ENCODE measurements around the gene PARD3B. TPM values are rescaled to one million over a fixed set of nuclear protein-coding genes. Genes with fewer than 3 reads are reported as not detected.

The PARD3B gene
- total RNA-seq, 1 donor from 2014 or later: 18.4 TPM

GRCh38 chr2:204530464-204530805 lies 14.8 kb upstream of the PARD3B start:
- Mint-ChIP-seq H3K27me3 (ENCODE audit: low read depth) (no peaks in the 10 kb centered on the region), H3K9me3 (no peaks in the 10 kb centered on the region), H3K4me3 (no peak overlapping the region), H3K36me3 (ENCODE audit: low read depth) (no peaks in the 10 kb centered on the region), H3K4me1 (no peaks in the 10 kb centered on the region), H3K27ac (ENCODE audit: unreplicated experiment) (no peak overlapping the region)
- DNase-seq (ENCODE audit: low read depth, low spot score): no peak
- TF ChIP-seq, protein P1, sequence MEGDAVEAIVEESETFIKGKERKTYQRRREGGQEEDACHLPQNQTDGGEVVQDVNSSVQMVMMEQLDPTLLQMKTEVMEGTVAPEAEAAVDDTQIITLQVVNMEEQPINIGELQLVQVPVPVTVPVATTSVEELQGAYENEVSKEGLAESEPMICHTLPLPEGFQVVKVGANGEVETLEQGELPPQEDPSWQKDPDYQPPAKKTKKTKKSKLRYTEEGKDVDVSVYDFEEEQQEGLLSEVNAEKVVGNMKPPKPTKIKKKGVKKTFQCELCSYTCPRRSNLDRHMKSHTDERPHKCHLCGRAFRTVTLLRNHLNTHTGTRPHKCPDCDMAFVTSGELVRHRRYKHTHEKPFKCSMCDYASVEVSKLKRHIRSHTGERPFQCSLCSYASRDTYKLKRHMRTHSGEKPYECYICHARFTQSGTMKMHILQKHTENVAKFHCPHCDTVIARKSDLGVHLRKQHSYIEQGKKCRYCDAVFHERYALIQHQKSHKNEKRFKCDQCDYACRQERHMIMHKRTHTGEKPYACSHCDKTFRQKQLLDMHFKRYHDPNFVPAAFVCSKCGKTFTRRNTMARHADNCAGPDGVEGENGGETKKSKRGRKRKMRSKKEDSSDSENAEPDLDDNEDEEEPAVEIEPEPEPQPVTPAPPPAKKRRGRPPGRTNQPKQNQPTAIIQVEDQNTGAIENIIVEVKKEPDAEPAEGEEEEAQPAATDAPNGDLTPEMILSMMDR (conservative IDR thresholded peaks at IDR 0.05): no peak

GRCh38 chr2:204533629-204534370 lies 11.5 kb upstream of the PARD3B start:
- no peaks in the 10 kb centered on the region for H3K9me3 Mint-ChIP-seq
- no peak overlapping the region for H3K27ac Mint-ChIP-seq (ENCODE audit: unreplicated experiment)
- no peak overlapping the region for H3K4me3 Mint-ChIP-seq
- TF ChIP-seq, protein P1 (conservative IDR thresholded peaks at IDR 0.05): no peak
- no peak for DNase-seq (ENCODE audit: low read depth, low spot score)
- H3K4me1 Mint-ChIP-seq: no peaks in the 10 kb centered on the region
- H3K36me3 Mint-ChIP-seq (ENCODE audit: low read depth): no peaks in the 10 kb centered on the region
- no peaks in the 10 kb centered on the region for H3K27me3 Mint-ChIP-seq (ENCODE audit: low read depth)

GRCh38 chr2:204535356-204535755 lies 9.9 kb upstream of the PARD3B start:
- no peaks in the 10 kb centered on the region for H3K4me1 Mint-ChIP-seq
- DNase-seq (ENCODE audit: low read depth, low spot score): no peak
- TF ChIP-seq, protein P1 (conservative IDR thresholded peaks at IDR 0.05): no peak
- no peaks in the 10 kb centered on the region for H3K36me3 Mint-ChIP-seq (ENCODE audit: low read depth)
- peak overlapping the region; percentile 35 for H3K27ac Mint-ChIP-seq (ENCODE audit: unreplicated experiment)
- H3K27me3 Mint-ChIP-seq (ENCODE audit: low read depth): no peaks in the 10 kb centered on the region
- H3K9me3 Mint-ChIP-seq: no peaks in the 10 kb centered on the region
- H3K4me3 Mint-ChIP-seq: no peak overlapping the region

GRCh38 chr2:204535764-204536163 lies 9.5 kb upstream of the PARD3B start:
- Mint-ChIP-seq H3K4me1 (no peaks in the 10 kb centered on the region), H3K9me3 (no peaks in the 10 kb centered on the region), H3K27me3 (ENCODE audit: low read depth) (no peaks in the 10 kb centered on the region), H3K27ac (ENCODE audit: unreplicated experiment) (no peak overlapping the region), H3K4me3 (no peak overlapping the region), H3K36me3 (ENCODE audit: low read depth) (no peaks in the 10 kb centered on the region)
- TF ChIP-seq, protein P1 (conservative IDR thresholded peaks at IDR 0.05): no peak
- DNase-seq (ENCODE audit: low read depth, low spot score): no peak

DNA sequence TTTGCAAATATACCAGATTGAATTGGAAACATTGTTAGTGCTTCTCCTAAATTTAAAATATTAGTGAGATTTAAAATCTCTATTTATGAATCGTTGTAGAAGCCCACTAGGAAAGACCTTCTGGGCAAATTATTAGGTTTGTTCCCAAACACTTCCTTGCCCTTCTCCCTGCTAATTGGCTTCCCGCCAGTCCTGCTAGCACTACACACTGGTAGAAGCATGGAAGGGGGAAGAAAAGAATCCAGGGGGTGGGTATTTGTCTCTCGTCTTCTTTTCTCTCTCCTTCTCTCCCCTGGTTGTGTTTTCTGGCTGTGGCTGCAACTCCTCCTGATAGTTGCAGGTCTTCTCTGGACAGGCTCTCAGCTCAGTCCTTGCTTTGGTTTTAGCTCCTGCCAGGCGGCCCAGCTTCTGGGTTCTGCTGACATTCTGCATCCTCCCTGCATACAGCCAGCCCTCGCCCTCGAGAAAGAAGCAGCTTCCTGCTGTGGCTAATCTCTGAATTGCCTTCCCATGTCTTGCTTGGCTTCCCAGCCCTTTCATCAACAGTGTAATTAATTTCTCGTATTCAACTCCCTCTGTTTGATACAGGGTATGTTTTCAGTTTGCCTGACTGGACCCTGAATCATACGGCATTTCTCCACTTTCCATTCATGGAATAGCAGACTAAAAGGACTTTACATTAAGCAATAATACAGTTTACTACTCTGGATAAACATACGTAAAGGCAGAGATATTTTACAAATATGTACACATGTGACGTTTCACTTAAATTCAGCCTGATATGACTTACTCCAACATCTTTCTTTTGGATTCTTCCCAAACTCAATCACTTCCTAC lies 6.9 kb upstream of the PARD3B start:
- no peaks in the 10 kb centered on the region for H3K9me3 Mint-ChIP-seq
- DNase-seq (ENCODE audit: low read depth, low spot score): no peak
- H3K36me3 Mint-ChIP-seq (ENCODE audit: low read depth): no peaks in the 10 kb centered on the region
- no peak overlapping the region for H3K27ac Mint-ChIP-seq (ENCODE audit: unreplicated experiment)
- no peak overlapping the region for H3K4me3 Mint-ChIP-seq
- no peaks in the 10 kb centered on the region for H3K4me1 Mint-ChIP-seq
- TF ChIP-seq, protein P1 (conservative IDR thresholded peaks at IDR 0.05): no peak
- peaks cover 1% of the 10 kb centered on the region for H3K27me3 Mint-ChIP-seq (ENCODE audit: low read depth)

Data from neural crest cell (in vitro differentiated cells).